ENCODE measurements around the gene CRTC2.

Gene CRTC2

GRCh38 chr1:153929426-153929825, 29.0 kb downstream of the CRTC2 start:
- TF ChIP-seq ZFP3 (CRISPR knock-in tag; IDR thresholded peaks at IDR 0.05) = no peak
- TF ChIP-seq OSR1 (CRISPR knock-in tag; IDR thresholded peaks at IDR 0.05) = no peak
- TF ChIP-seq BACH2 (CRISPR knock-in tag; IDR thresholded peaks at IDR 0.05; ENCODE audit: borderline replicate concordance) = no peak
- no peak for TF ChIP-seq ISL1 (CRISPR knock-in tag; IDR thresholded peaks at IDR 0.05)
- TF ChIP-seq CREB5 (CRISPR knock-in tag; IDR thresholded peaks at IDR 0.05; ENCODE audit: low read depth) = no peak
- TF ChIP-seq GLIS3 (CRISPR knock-in tag; IDR thresholded peaks at IDR 0.05) = no peak
- TF ChIP-seq SNAI2 (CRISPR knock-in tag; IDR thresholded peaks at IDR 0.05) = no peak
- TF ChIP-seq RARB (CRISPR knock-in tag; IDR thresholded peaks at IDR 0.05) = no peak
- no peak for TF ChIP-seq ZNF8 (CRISPR knock-in tag; IDR thresholded peaks at IDR 0.05)
- no peak for ATAC-seq

GRCh38 chr1:153928791-153929341, 29.5 kb downstream of the CRTC2 start:
- ATAC-seq = no peak; the same call in 2 of the 3 replicates
- TF ChIP-seq TSHZ2 (CRISPR knock-in tag; IDR thresholded peaks at IDR 0.05) (peak; percentile 30; the same call in 1 of the 2 replicates), BACH2 (CRISPR knock-in tag; IDR thresholded peaks at IDR 0.05; ENCODE audit: borderline replicate concordance) (no peak), ESRRG (CRISPR knock-in tag; IDR thresholded peaks at IDR 0.05) (no peak), POU6F1 (CRISPR knock-in tag; IDR thresholded peaks at IDR 0.05; ENCODE audit: borderline replicate concordance, low read depth) (no peak), ZNF8 (CRISPR knock-in tag; IDR thresholded peaks at IDR 0.05) (no peak), CSDC2 (CRISPR knock-in tag; IDR thresholded peaks at IDR 0.05) (no peak)

GRCh38 chr1:153928245-153928644, 30.2 kb downstream of the CRTC2 start:
- TF ChIP-seq ESRRG (CRISPR knock-in tag; IDR thresholded peaks at IDR 0.05) (no peak), TCF4 (CRISPR knock-in tag; IDR thresholded peaks at IDR 0.05; ENCODE audit: borderline replicate concordance) (no peak), CSRNP3 (CRISPR knock-in tag; IDR thresholded peaks at IDR 0.05) (no peak), ZFP30 (CRISPR knock-in tag; IDR thresholded peaks at IDR 0.05) (no peak)
- no peak for ATAC-seq

GRCh38 chr1:153926405-153926804, 32.0 kb downstream of the CRTC2 start:
- no peak for ATAC-seq
- TF ChIP-seq TCF4 (CRISPR knock-in tag; IDR thresholded peaks at IDR 0.05; ENCODE audit: borderline replicate concordance) (no peak), ZNF70 (CRISPR knock-in tag; IDR thresholded peaks at IDR 0.05) (no peak), TSHZ2 (CRISPR knock-in tag; IDR thresholded peaks at IDR 0.05) (no peak), SNAI2 (CRISPR knock-in tag; IDR thresholded peaks at IDR 0.05) (no peak), CSRNP3 (CRISPR knock-in tag; IDR thresholded peaks at IDR 0.05) (no peak)
